Measurements from ENCODE around the gene TNFRSF17. TPM values are rescaled to one million over a fixed set of nuclear protein-coding genes. Genes with fewer than 3 reads are reported as not detected.

The TNFRSF17 gene
- total and polyA plus RNA-seq, 7 experiments from 2014 or later = 1.2 to 1.8 TPM; not detected in 5

DNA sequence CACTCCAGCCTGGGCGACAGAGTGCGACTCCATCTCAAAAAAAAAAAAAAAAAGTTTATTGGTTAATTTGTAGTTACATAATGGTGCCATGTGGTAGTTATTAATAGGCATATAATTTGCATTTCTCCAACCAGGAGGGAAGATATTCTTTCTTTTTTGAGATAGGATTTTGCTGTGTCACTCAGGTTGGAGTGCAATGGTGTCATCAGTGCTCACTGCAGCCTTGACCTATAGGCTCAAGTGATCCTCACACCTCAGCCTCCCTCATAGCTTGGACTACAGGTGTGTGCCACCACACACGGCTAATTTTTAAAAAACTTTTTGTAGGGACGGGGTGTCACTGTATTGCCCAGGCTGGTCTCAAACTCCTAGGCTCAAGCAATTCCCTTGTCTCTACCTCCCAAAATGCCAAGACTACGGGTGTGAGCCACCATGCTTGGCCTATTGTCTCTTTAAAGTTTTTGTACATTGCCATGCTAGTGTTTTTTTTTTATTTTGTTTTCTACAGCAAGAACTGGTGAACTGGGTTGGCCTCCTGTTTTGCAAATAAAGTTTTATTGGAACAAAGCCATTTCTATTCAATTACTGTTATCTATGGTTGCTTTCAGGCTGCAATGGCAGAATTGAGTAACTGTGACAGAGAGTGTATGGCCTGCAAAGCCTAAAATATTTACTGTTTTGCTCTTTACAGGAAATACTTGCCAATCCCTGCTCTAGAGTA is 23.4 kb downstream of the TNFRSF17 start:
- Mint-ChIP-seq H3K27ac (no peak overlapping the region), H3K4me3 (no peak overlapping the region), H3K27me3 (no peaks in the 10 kb centered on the region), H3K4me1 (peaks cover 0 to 22% (median 8%) of the 10 kb centered on the region in 7 donors), H3K9me3 (no peaks in the 10 kb centered on the region), H3K36me3 (peaks cover 0 to 24% (median 0%) of the 10 kb centered on the region in 5 donors)
- Histone ChIP-seq H3K4me3 (ENCODE audit: low read length) (no peak overlapping the region), H3K27ac (ENCODE audit: low read depth, low read length) (no peak overlapping the region), H3K27me3 (ENCODE audit: control insufficient read depth in 2 of 2, insufficient read depth in 2 of 2, low read length in 2 of 2) (no peaks in the 10 kb centered on the region), H3K36me3 (ENCODE audit: control insufficient read depth in 2 of 3, insufficient read depth in 3 of 3, low read length in 3 of 3) (no peaks in the 10 kb centered on the region), H3K9me3 (ENCODE audit: control insufficient read depth in 2 of 3, low read length in 3 of 3) (no peaks in the 10 kb centered on the region), H3K4me1 (ENCODE audit: control insufficient read depth in 2 of 2, insufficient read depth in 2 of 2, low read length in 2 of 2) (no peaks in the 10 kb centered on the region)
- intact Hi-C loops (cut with micrococcal nuclease) = no loop called here
- DNase-seq = no peak
- no peak for ATAC-seq
- ChIA-PET POLR2A (interaction anchor here (0.6 to 0.7 kb wide), 2 partner anchors 58 to 137 kb away, joined by 3 to 5 read pairs; no protein-coding TSS in a partner anchor), CTCF (interaction anchor here (0.6 kb wide), 1 partner anchor 424 kb away, joined by 5 read pairs; no protein-coding TSS in a partner anchor)

DNA sequence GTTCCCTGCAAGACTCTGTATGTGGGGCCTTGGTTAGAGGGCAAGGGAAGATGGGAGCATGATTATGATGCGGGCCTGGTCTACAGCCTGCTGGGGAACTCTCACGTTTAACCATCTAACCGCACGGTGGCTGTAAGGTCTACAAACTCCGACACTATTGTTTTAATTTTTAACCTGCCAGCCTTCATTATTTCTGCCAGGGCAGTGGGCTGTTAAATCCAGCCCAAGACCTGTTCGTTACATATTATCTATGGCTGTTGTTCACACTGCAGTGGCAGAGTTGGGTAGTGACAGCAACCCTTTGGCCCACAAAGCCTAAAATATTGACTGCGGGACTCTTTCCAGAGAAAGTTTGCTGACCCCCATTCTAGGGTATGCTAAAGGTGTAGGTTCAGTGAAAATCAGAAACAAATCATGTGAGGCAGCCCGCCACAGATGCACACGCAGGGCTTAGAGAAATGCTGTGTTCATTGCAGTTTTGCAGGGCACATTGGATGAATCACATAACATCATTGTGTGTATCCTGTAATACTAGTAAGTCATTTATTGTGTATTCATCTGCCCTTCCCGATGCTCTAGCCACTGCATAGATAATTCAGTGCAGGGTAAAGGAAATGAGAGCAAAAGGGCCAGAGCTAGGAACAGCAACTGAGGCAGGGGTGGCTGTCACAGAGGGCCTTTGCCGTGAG is 25.8 kb downstream of the TNFRSF17 start:
- Mint-ChIP-seq H3K27ac (peak overlapping the region in 1 of 9 donors; percentile 36), H3K4me3 (no peak overlapping the region), H3K9me3 (no peaks in the 10 kb centered on the region), H3K36me3 (peaks cover 0 to 14% (median 0%) of the 10 kb centered on the region in 5 donors), H3K27me3 (no peaks in the 10 kb centered on the region), H3K4me1 (peaks cover 3 to 14% (median 9%) of the 10 kb centered on the region in 7 donors)
- no peak for ATAC-seq
- Histone ChIP-seq H3K9me3 (ENCODE audit: control insufficient read depth in 2 of 3, low read length in 3 of 3) (no peaks in the 10 kb centered on the region), H3K36me3 (ENCODE audit: control insufficient read depth in 2 of 3, insufficient read depth in 3 of 3, low read length in 3 of 3) (no peaks in the 10 kb centered on the region), H3K4me1 (ENCODE audit: control insufficient read depth in 2 of 2, insufficient read depth in 2 of 2, low read length in 2 of 2) (no peaks in the 10 kb centered on the region), H3K27me3 (ENCODE audit: control insufficient read depth in 2 of 2, insufficient read depth in 2 of 2, low read length in 2 of 2) (no peaks in the 10 kb centered on the region), H3K27ac (ENCODE audit: low read depth, low read length) (no peak overlapping the region), H3K4me3 (ENCODE audit: low read length) (no peak overlapping the region)
- CTCF ChIA-PET = no interaction called here
- no peak for DNase-seq
- POLR2A ChIA-PET = no interaction called here
- intact Hi-C loops (cut with micrococcal nuclease) = no loop called here

DNA sequence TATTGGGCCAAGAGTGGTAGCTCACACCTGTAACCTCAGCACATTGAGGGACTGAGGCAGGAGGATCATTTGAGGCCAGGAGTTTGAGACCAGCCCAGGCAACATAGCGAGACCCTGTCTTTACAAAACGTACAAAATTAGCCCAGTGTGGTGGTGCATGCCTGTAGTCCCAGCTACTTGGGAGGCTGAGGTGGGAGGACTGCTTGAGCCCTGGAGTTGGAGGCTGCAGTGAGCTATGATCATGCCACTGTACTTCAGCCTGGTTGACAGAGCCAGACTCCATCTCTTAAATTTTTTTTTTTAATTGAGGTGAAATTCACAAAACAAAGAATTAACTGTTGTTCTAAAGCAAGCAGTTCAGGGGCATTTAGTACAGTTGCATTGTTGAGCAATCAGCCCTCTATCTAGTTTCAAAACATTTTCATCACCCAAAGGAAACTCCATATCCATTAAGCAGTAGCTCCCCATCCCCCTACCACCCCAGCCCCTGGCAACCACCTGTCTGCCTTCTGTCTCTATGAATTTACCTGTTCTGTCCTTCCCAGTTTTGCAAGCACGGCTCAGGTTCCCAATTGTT is 27.1 kb downstream of the TNFRSF17 start:
- ATAC-seq (no peak), DNase-seq (no peak)
- Histone ChIP-seq H3K4me3 (ENCODE audit: low read length) (no peak overlapping the region), H3K4me1 (ENCODE audit: control insufficient read depth in 2 of 2, insufficient read depth in 2 of 2, low read length in 2 of 2) (no peaks in the 10 kb centered on the region), H3K27me3 (ENCODE audit: control insufficient read depth in 2 of 2, insufficient read depth in 2 of 2, low read length in 2 of 2) (no peaks in the 10 kb centered on the region), H3K9me3 (ENCODE audit: control insufficient read depth in 2 of 3, low read length in 3 of 3) (no peaks in the 10 kb centered on the region), H3K36me3 (ENCODE audit: control insufficient read depth in 2 of 3, insufficient read depth in 3 of 3, low read length in 3 of 3) (no peaks in the 10 kb centered on the region), H3K27ac (ENCODE audit: low read depth, low read length) (no peak overlapping the region)
- Mint-ChIP-seq H3K4me1 (peaks cover 3 to 15% (median 10%) of the 10 kb centered on the region in 7 donors), H3K27ac (no peak overlapping the region), H3K36me3 (peaks cover 0 to 7% (median 1%) of the 10 kb centered on the region in 5 donors), H3K4me3 (no peak overlapping the region), H3K27me3 (no peaks in the 10 kb centered on the region), H3K9me3 (no peaks in the 10 kb centered on the region)
- ChIA-PET CTCF (interaction anchor here (0.6 to 0.7 kb wide), 2 partner anchors 20 to 76 kb away, joined by 3 read pairs; no protein-coding TSS in a partner anchor), POLR2A (no interaction called here)
- intact Hi-C loops (cut with micrococcal nuclease) = no loop called here

DNA sequence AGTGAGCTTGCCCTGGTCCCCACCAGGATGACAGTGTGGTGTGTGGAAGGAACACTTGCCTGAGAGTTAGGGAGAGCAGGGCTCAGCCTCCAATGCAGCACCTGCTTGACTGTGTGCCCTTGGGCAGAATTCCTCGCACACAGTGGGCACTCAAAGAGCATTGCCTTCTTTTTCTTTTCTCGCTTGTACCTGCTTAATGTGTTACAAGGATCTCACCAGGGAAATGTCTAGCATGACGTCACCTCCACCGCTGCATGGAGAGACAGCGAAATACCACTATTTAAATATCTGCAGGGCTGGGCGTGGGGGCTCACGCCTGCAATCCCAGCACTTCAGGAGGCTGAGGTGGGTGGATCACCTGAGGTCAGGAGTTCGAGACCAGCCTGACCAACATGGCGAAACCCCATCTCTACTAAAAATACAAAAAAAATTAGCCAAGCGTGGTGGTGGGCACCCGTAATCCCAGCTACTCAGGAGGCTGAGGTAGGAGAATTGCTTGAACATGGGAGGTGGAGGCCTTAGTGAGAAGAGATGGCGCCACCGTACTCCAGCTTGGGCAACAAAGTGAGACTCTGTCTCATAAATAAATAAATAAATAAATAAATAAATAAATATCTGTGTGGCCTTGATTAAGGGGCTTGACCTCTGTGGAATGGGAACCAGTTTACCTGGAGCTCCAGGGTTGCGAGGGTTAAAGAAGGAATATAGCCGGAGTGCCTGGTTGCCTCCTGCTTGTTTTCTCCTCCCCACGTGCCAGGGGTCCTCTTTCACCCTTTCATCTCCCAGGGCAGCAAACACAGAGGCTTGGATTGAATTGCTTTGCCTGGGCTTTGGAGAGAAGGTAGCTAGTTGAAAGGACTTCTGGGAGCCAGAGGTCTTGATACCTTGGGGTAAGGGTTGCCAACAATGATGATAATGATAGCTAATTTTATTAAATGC is 27.8 kb downstream of the TNFRSF17 start:
- ChIA-PET POLR2A (no interaction called here), CTCF (interaction anchor here (0.7 kb wide), 2 partner anchors 21 to 34 kb away, joined by 3 read pairs; no protein-coding TSS in a partner anchor)
- no peaks in the 10 kb centered on the region for H3K4me1 ChIP-seq (ENCODE audit: control insufficient read depth in 2 of 2, insufficient read depth in 2 of 2, low read length in 2 of 2)
- no peaks in the 10 kb centered on the region for H3K9me3 ChIP-seq (ENCODE audit: control insufficient read depth in 2 of 3, low read length in 3 of 3)
- H3K27me3 ChIP-seq (ENCODE audit: control insufficient read depth in 2 of 2, insufficient read depth in 2 of 2, low read length in 2 of 2) = no peaks in the 10 kb centered on the region
- H3K4me1 Mint-ChIP-seq = peaks cover 3 to 19% (median 13%) of the 10 kb centered on the region in 7 donors
- H3K27ac ChIP-seq (ENCODE audit: low read depth, low read length) = no peak overlapping the region
- peaks cover 0 to 7% (median 4%) of the 10 kb centered on the region in 5 donors for H3K36me3 Mint-ChIP-seq
- no peaks in the 10 kb centered on the region for H3K36me3 ChIP-seq (ENCODE audit: control insufficient read depth in 2 of 3, insufficient read depth in 3 of 3, low read length in 3 of 3)
- H3K4me3 ChIP-seq (ENCODE audit: low read length) = no peak overlapping the region
- intact Hi-C loops (cut with micrococcal nuclease) = no loop called here
- no peak overlapping the region for H3K4me3 Mint-ChIP-seq
- H3K27me3 Mint-ChIP-seq = no peaks in the 10 kb centered on the region
- DNase-seq (no peak), ATAC-seq (no peak)
- H3K9me3 Mint-ChIP-seq = no peaks in the 10 kb centered on the region
- peak overlapping the region in 1 of 9 donors; percentile 44 for H3K27ac Mint-ChIP-seq

DNA sequence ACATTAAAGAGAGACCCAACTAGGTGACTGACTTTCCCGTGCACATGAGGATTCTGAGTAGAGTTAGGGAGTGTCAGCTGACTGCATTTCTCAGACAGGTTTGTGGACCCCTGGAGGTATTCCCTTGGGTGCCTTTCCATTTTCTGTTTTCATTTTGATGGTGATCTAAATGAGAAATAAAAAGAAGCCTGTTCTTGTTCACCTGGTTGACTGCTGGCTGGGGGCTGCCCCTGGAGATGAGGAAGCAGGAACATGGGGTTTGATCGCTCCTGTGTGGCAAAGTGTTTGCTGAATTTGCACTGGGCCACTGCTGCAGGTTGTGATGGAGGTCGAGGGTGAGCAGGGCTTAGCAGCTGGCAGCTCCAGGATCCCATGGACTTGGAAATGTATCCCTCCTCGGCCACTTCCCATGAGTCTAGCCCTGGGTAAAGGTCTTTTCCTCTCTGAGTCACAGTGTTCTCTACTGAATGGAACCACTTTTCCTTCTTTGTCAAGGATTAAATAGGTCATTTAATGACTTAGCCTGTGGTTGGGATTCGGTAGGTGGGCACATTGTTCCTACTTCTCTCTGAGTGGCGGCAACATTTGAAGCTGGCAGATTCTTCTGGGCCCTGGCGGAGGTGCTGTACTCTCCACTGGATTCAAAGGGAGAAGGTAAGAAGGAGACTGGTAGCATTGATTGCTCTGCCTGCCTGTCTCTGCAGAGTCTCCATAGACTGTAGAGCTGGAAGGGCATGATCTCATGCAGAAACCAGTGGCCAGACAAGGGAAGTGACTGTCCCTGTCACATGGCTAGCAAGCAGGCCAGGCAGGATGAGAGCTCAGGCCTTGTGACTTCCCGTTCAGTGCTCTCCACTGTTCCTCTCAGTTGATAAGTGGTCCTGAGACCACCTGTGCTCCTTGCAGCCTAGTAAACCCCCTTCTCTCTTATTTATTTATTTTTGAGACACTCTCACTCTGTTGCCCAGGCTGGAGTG is 29.4 kb downstream of the TNFRSF17 start:
- no peak overlapping the region for H3K4me3 Mint-ChIP-seq
- Histone ChIP-seq H3K36me3 (ENCODE audit: control insufficient read depth in 2 of 3, insufficient read depth in 3 of 3, low read length in 3 of 3) (no peaks in the 10 kb centered on the region), H3K4me1 (ENCODE audit: control insufficient read depth in 2 of 2, insufficient read depth in 2 of 2, low read length in 2 of 2) (no peaks in the 10 kb centered on the region), H3K4me3 (ENCODE audit: low read length) (no peak overlapping the region), H3K27me3 (ENCODE audit: control insufficient read depth in 2 of 2, insufficient read depth in 2 of 2, low read length in 2 of 2) (no peaks in the 10 kb centered on the region), H3K27ac (ENCODE audit: low read depth, low read length) (no peak overlapping the region), H3K9me3 (ENCODE audit: control insufficient read depth in 2 of 3, low read length in 3 of 3) (no peaks in the 10 kb centered on the region)
- H3K9me3 Mint-ChIP-seq = no peaks in the 10 kb centered on the region
- ATAC-seq (peak; percentile 86), DNase-seq (no peak)
- CTCF ChIA-PET = no interaction called here
- intact Hi-C loops (cut with micrococcal nuclease) = no loop called here
- H3K27me3 Mint-ChIP-seq = no peaks in the 10 kb centered on the region
- POLR2A ChIA-PET = no interaction called here
- peaks cover 0 to 16% (median 4%) of the 10 kb centered on the region in 5 donors for H3K36me3 Mint-ChIP-seq
- H3K4me1 Mint-ChIP-seq = peaks cover 3 to 27% (median 16%) of the 10 kb centered on the region in 7 donors
- H3K27ac Mint-ChIP-seq = peak overlapping the region in 2 of 9 donors; percentile 19 to 51

All from naive thymus-derived CD4-positive, alpha-beta T cell (primary cell).